Measurements from ENCODE around the gene LMNB1.

The LMNB1 gene

DNA sequence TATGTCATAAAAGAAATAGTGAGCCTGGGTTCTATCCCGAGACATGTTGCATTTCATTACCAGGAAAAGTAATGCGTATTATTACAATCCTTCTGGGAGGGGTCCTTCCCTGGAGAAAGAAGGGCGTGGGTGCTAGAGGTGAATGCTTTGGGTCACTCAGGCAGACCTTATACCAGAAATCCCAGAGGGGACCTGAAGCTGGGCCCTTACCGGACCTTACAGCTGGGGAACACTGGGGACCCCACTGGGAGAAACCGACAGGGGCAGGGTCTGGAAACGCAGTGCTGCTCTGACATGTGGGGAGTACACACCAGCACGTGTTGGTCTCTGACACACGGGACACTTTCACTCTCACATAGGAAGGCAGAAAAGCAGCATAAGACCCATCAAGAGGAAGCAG, 71.3 kb downstream of the LMNB1 start:
- Histone ChIP-seq H3K4me2 (no peak overlapping the region), H3K27me3 (ENCODE audit: insufficient read depth, low read depth) (no peaks in the 10 kb centered on the region), H2AFZ (ENCODE audit: low read depth) (no peak overlapping the region), H3K9ac (no peak overlapping the region), H3K36me3 (ENCODE audit: insufficient read depth) (no peaks in the 10 kb centered on the region), H3K27ac (no peak overlapping the region), H3K4me3 (IDR thresholded peaks at IDR 0.05; ENCODE audit: insufficient read depth, low read depth, low read length) (no peak overlapping the region), H3K4me1 (ENCODE audit: low read depth, poor library complexity, severe bottlenecking) (no peaks in the 10 kb centered on the region), H4K20me1 (ENCODE audit: insufficient read depth) (no peaks in the 10 kb centered on the region), H3K79me2 (ENCODE audit: insufficient read depth, low read depth) (no peaks in the 10 kb centered on the region)
- TF ChIP-seq, protein P1, sequence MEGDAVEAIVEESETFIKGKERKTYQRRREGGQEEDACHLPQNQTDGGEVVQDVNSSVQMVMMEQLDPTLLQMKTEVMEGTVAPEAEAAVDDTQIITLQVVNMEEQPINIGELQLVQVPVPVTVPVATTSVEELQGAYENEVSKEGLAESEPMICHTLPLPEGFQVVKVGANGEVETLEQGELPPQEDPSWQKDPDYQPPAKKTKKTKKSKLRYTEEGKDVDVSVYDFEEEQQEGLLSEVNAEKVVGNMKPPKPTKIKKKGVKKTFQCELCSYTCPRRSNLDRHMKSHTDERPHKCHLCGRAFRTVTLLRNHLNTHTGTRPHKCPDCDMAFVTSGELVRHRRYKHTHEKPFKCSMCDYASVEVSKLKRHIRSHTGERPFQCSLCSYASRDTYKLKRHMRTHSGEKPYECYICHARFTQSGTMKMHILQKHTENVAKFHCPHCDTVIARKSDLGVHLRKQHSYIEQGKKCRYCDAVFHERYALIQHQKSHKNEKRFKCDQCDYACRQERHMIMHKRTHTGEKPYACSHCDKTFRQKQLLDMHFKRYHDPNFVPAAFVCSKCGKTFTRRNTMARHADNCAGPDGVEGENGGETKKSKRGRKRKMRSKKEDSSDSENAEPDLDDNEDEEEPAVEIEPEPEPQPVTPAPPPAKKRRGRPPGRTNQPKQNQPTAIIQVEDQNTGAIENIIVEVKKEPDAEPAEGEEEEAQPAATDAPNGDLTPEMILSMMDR (conservative IDR thresholded peaks at IDR 0.05; ENCODE audit: low read depth, low read length) = no peak

DNA sequence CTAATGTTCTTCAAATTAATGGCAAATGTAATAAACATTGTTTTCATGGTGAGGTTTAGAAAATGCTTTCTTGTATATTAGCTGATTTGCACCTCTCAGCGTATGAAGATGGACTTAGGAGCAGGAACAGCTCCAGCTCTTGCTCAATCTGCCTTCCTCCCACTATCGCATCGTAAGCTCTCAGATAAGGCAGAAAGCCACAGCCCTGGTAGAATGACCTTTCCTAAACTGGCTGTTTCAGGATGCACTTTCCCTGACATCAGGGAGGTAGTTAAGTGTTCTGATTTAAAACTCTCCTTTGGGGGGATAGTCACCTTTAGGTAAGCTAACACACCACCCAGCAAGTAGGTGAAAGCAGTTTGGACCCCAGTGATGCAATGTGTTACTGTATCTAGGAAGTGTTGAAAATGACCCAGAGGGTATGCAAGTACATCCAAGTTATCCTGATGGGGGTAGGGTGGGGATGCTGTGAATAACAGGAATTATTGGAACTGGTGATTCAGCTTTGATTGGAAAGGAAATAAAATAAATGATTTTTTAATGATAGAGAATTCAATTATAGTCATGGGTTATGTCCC, 72.3 kb downstream of the LMNB1 start:
- H3K4me2 ChIP-seq = no peak overlapping the region
- no peaks in the 10 kb centered on the region for H3K79me2 ChIP-seq (ENCODE audit: insufficient read depth, low read depth)
- no peak overlapping the region for H3K27ac ChIP-seq
- no peak overlapping the region for H3K4me3 ChIP-seq (IDR thresholded peaks at IDR 0.05; ENCODE audit: insufficient read depth, low read depth, low read length)
- TF ChIP-seq, protein P1 (conservative IDR thresholded peaks at IDR 0.05; ENCODE audit: low read depth, low read length) = no peak
- no peak overlapping the region for H2AFZ ChIP-seq (ENCODE audit: low read depth)
- no peaks in the 10 kb centered on the region for H4K20me1 ChIP-seq (ENCODE audit: insufficient read depth)
- H3K36me3 ChIP-seq (ENCODE audit: insufficient read depth) = no peaks in the 10 kb centered on the region
- no peak overlapping the region for H3K9ac ChIP-seq
- no peaks in the 10 kb centered on the region for H3K27me3 ChIP-seq (ENCODE audit: insufficient read depth, low read depth)
- H3K4me1 ChIP-seq (ENCODE audit: low read depth, poor library complexity, severe bottlenecking) = no peaks in the 10 kb centered on the region

DNA sequence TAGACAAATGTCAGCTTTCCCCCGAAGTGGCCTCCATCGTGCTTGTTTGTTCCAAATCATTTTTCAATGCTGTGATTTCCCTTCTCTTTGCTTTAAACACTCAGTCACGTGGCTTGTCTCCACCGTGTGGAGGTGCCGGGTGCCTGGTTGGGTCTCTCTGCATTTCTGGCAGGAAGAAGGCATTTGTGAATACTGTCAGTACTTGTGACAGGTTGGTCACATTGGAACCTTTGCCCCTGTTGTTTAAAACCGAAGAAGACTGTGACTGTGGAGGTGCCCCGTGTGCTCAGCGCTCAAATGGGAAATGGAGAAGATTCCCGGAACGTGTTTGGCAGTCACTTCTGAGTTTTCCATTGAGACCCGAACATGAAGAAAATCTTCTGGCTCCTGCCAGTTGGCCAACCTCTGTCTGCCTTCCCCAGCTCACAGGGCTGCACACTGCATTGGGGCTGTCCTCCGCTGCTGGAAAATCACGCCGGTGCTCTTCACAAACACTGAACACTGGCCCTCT, 74.6 kb downstream of the LMNB1 start:
- Histone ChIP-seq H3K4me2 (no peak overlapping the region), H3K4me1 (ENCODE audit: low read depth, poor library complexity, severe bottlenecking) (no peaks in the 10 kb centered on the region)

DNA sequence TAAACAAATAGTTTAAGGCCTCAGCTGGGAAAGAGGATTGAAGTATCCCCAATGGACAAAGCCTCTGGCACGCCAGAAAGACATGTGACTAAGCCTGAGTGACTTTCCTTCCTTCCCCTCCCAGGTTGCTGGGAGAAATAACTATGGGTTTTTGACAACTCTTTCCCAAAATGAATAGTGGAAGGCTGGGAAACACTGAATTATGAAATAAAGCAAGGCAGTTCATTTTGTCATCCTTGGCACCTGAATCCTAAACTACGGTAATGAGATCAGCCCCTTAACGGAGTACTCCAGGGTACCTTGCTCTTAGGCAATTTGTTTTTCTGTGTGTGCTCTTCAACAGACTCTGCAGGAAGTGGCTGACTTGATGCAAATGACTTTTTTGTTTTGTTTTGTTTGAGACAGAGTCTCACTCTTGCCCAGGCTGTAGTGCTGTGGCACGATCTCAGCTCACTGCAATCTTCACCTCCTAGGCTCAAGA, 75.2 kb downstream of the LMNB1 start:
- H3K4me2 ChIP-seq = no peak overlapping the region

More for the DNA sequence above, 74.6 kb downstream of the LMNB1 start:
- Histone ChIP-seq H2AFZ (ENCODE audit: low read depth) (no peak overlapping the region), H3K36me3 (ENCODE audit: insufficient read depth) (no peaks in the 10 kb centered on the region), H3K9ac (no peak overlapping the region), H3K27me3 (ENCODE audit: insufficient read depth, low read depth) (no peaks in the 10 kb centered on the region), H3K79me2 (ENCODE audit: insufficient read depth, low read depth) (no peaks in the 10 kb centered on the region), H3K4me3 (IDR thresholded peaks at IDR 0.05; ENCODE audit: insufficient read depth, low read depth, low read length) (no peak overlapping the region), H4K20me1 (ENCODE audit: insufficient read depth) (no peaks in the 10 kb centered on the region), H3K27ac (no peak overlapping the region)
- TF ChIP-seq, protein P1 (conservative IDR thresholded peaks at IDR 0.05; ENCODE audit: low read depth, low read length) = no peak

More for the DNA sequence above, 75.2 kb downstream of the LMNB1 start:
- no peak overlapping the region for H2AFZ ChIP-seq (ENCODE audit: low read depth)
- H3K4me3 ChIP-seq (IDR thresholded peaks at IDR 0.05; ENCODE audit: insufficient read depth, low read depth, low read length) = no peak overlapping the region
- TF ChIP-seq, protein P1 (conservative IDR thresholded peaks at IDR 0.05; ENCODE audit: low read depth, low read length) = no peak
- no peaks in the 10 kb centered on the region for H3K79me2 ChIP-seq (ENCODE audit: insufficient read depth, low read depth)
- H4K20me1 ChIP-seq (ENCODE audit: insufficient read depth) = no peaks in the 10 kb centered on the region
- no peak overlapping the region for H3K9ac ChIP-seq
- H3K36me3 ChIP-seq (ENCODE audit: insufficient read depth) = no peaks in the 10 kb centered on the region
- no peak overlapping the region for H3K27ac ChIP-seq
- H3K4me1 ChIP-seq (ENCODE audit: low read depth, poor library complexity, severe bottlenecking) = no peaks in the 10 kb centered on the region
- no peaks in the 10 kb centered on the region for H3K27me3 ChIP-seq (ENCODE audit: insufficient read depth, low read depth)
